IMR-90 (cell line): ENCODE data around the gene CHST8. TPM values are rescaled to one million over a fixed set of nuclear protein-coding genes. Genes with fewer than 3 reads are reported as not detected.

Experiments used
- ATAC-seq: fragments of 200-7000 bp; cut with Tn5 transposase; 2 replicates; pipeline ENCODE4 v1.9.1; 2020; ENCODE audit warnings: low read depth, mild to moderate bottlenecking, moderate library complexity
- BruUV-seq: library from RNA; stranded (reverse); fragments of 400-500 nt; replicated peaks from 2 replicates; lab custom pipeline; 2021; lab: Mats Ljungman, UMichigan
- CTCF ChIA-PET: fragments of 300-600 bp; formaldehyde crosslinking; extraction: SDS; loops from one replicate; lab custom pipeline; 2021; ENCODE audit warnings: antibody characterized with exemption; lab: Yijun Ruan, JAX
- POLR2A ChIA-PET: fragments of 300-600 bp; sonication (Branson Sonifier 250); formaldehyde crosslinking; loops from one replicate; lab custom pipeline; 2022; ENCODE audit warnings: antibody characterized with exemption; ENCODE audit not compliant: unreplicated experiment; lab: Charles Lee
- DNase-seq: peaks from one replicate; pipeline ENCODE4 v3.0.0; 2013
- H2AFZ ChIP-seq: replicated peaks from 2 replicates; pipeline ENCODE3; 2013; ENCODE audit warnings: low read length, mild to moderate bottlenecking; ENCODE audit not compliant: poor library complexity
- H2AK5ac ChIP-seq: 2 replicates; pipeline ENCODE4 v1.6.1; 2013; ENCODE audit warnings: low read depth, low read length, inconsistent platforms
- H2AK9ac ChIP-seq: replicated peaks from 2 replicates; pipeline ENCODE3; 2013; ENCODE audit warnings: mild to moderate bottlenecking, low read depth, low read length, moderate library complexity; ENCODE audit not compliant: poor library complexity
- H2BK120ac ChIP-seq: 2 replicates; pipeline ENCODE4 v1.6.1; 2013; ENCODE audit warnings: low read depth, low read length, inconsistent platforms
- H2BK15ac ChIP-seq: 3 replicates; pipeline ENCODE4 v1.6.1; 2013; ENCODE audit warnings: low read depth, low read length, inconsistent platforms
- H2BK20ac ChIP-seq: 2 replicates; pipeline ENCODE4 v1.6.1; 2013; ENCODE audit warnings: low read depth, mild to moderate bottlenecking, inconsistent platforms, low read length, moderate library complexity
- H2BK5ac ChIP-seq: 2 replicates; pipeline ENCODE4 v1.6.1; 2013; ENCODE audit warnings: mild to moderate bottlenecking, low read depth, low read length, inconsistent platforms; ENCODE audit not compliant: poor library complexity, severe bottlenecking
- H3K14ac ChIP-seq: replicated peaks from 2 replicates; pipeline ENCODE4 v1.6.1; 2013; ENCODE audit warnings: low read depth, low read length, inconsistent platforms
- H3K18ac ChIP-seq: 2 replicates; pipeline ENCODE4 v1.6.1; 2013; ENCODE audit warnings: low read depth, low read length, control low read depth
- H3K23ac ChIP-seq: 2 replicates; pipeline ENCODE4 v1.6.1; 2013; ENCODE audit warnings: low read depth, low read length, inconsistent platforms
- H3K27ac ChIP-seq: 2 replicates; pipeline ENCODE4 v1.5.1; 2013; ENCODE audit warnings: mild to moderate bottlenecking, control low read depth, low read length; ENCODE audit not compliant: insufficient read depth
- H3K27me3 ChIP-seq: 2 replicates; pipeline ENCODE4 v1.6.1; 2013; ENCODE audit warnings: low read length; ENCODE audit not compliant: control insufficient read depth, insufficient read depth
- H3K36me3 ChIP-seq: 2 replicates; pipeline ENCODE4 v1.6.1; 2013; ENCODE audit warnings: low read length, mixed read lengths; ENCODE audit not compliant: control insufficient read depth, insufficient read depth
- H3K4ac ChIP-seq: 2 replicates; pipeline ENCODE4 v1.6.1; 2013; ENCODE audit warnings: low read depth, low read length, inconsistent platforms
- H3K4me1 ChIP-seq: 2 replicates; pipeline ENCODE4 v1.6.1; 2013; ENCODE audit warnings: low read length, mixed read lengths; ENCODE audit not compliant: control insufficient read depth, insufficient read depth
- H3K4me2 ChIP-seq: 2 replicates; pipeline ENCODE4 v1.6.1; 2013; ENCODE audit warnings: low read depth, mild to moderate bottlenecking, control low read depth, low read length, moderate library complexity
- H3K4me3 ChIP-seq: 2 replicates; pipeline ENCODE4 v1.5.1; 2013; ENCODE audit warnings: low read depth, mild to moderate bottlenecking, control low read depth, low read length, moderate library complexity; ENCODE audit not compliant: insufficient read depth
- H3K56ac ChIP-seq: 2 replicates; pipeline ENCODE4 v1.6.1; 2013; ENCODE audit warnings: low read length, inconsistent platforms; ENCODE audit not compliant: insufficient read depth; ENCODE audit errors: extremely low read depth
- H3K79me1 ChIP-seq, 2 experiments: 2 replicates each; pipeline ENCODE4 v1.6.1; 2013; ENCODE audit warnings: low read length in 2 of 2, inconsistent platforms in 1 of 2, low read depth in 1 of 2
- H3K9ac ChIP-seq: 2 replicates; pipeline ENCODE4 v1.6.1; 2013; ENCODE audit warnings: low read depth, low read length, control low read depth
- H3K9me1 ChIP-seq: 2 replicates; pipeline ENCODE4 v1.6.1; 2013; ENCODE audit warnings: low read length, inconsistent platforms; ENCODE audit not compliant: insufficient read depth
- H3K9me3 ChIP-seq: 2 replicates; pipeline ENCODE4 v1.6.1; 2013; ENCODE audit warnings: low read length; ENCODE audit not compliant: control insufficient read depth, insufficient read depth
- H4K20me1 ChIP-seq: 2 replicates; pipeline ENCODE4 v1.6.1; 2013; ENCODE audit warnings: low read length, inconsistent platforms; ENCODE audit not compliant: insufficient read depth
- H4K5ac ChIP-seq: 2 replicates; pipeline ENCODE4 v1.6.1; 2013; ENCODE audit warnings: mild to moderate bottlenecking, low read depth, low read length, control low read depth
- H4K8ac ChIP-seq, 2 experiments: 2 replicates each; pipeline ENCODE4 v1.6.1; 2013; ENCODE audit warnings: low read depth in 2 of 2, low read length in 2 of 2, control low read depth in 1 of 2, inconsistent platforms in 1 of 2
- H4K91ac ChIP-seq: 2 replicates; pipeline ENCODE4 v1.6.1; 2013; ENCODE audit warnings: low read depth, low read length, inconsistent platforms; ENCODE audit not compliant: insufficient read depth
- BHLHE40 ChIP-seq: fragments of 150-350 bp; IDR thresholded peaks from 2 replicates; pipeline ENCODE4 v1.6.1; 2016; ENCODE audit warnings: mild to moderate bottlenecking, low read depth, low read length
- CEBPB ChIP-seq: IDR thresholded peaks from 2 replicates; pipeline ENCODE4 v1.6.1; 2012; ENCODE audit warnings: low read depth, low read length, improper control_type of control experiment
- CHD1 ChIP-seq: IDR thresholded peaks from 2 replicates; pipeline ENCODE4 v1.6.1; 2012; ENCODE audit warnings: low read depth, low read length, improper control_type of control experiment
- FOS ChIP-seq: fragments of 150-350 bp; IDR thresholded peaks from 2 replicates; pipeline ENCODE4 v1.6.1; 2016; ENCODE audit warnings: low read depth, low read length
- MAZ ChIP-seq: IDR thresholded peaks from 2 replicates; pipeline ENCODE4 v1.6.1; 2012; ENCODE audit warnings: low read depth, mild to moderate bottlenecking, low read length, improper control_type of control experiment, moderate library complexity, borderline replicate concordance
- MXI1 ChIP-seq: IDR thresholded peaks from 2 replicates; pipeline ENCODE4 v1.6.1; 2012; ENCODE audit warnings: low read depth, mild to moderate bottlenecking, low read length, moderate library complexity, borderline replicate concordance
- RCOR1 ChIP-seq: IDR thresholded peaks from 2 replicates; pipeline ENCODE4 v1.6.1; 2012; ENCODE audit warnings: mild to moderate bottlenecking, low read length, improper control_type of control experiment; ENCODE audit not compliant: insufficient replicate concordance
- SMC3 ChIP-seq: fragments of 150-350 bp; IDR thresholded peaks from 2 replicates; pipeline ENCODE4 v1.6.1; 2016; ENCODE audit warnings: low read depth, mild to moderate bottlenecking, antibody characterized with exemption, low read length, moderate library complexity
- USF2 ChIP-seq: fragments of 150-350 bp; IDR thresholded peaks from 2 replicates; pipeline ENCODE4 v1.6.1; 2017; ENCODE audit warnings: mild to moderate bottlenecking, antibody characterized with exemption, low read length, low read depth
- WGBS, 2 experiments: methylation state at CpG; one replicate each; pipeline versions ENCODE4 v1.1.5 to v1.1.7; 2013; ENCODE audit warnings: missing lambda C conversion rate in 2 of 2; ENCODE audit not compliant: insufficient read length in 1 of 2; ENCODE audit errors: extremely low coverage in 2 of 2; 5-methylcytosine and 5-hydroxymethylcytosine counted together
- dilution Hi-C: fragments of 300-500 bp; cut with HindIII; formaldehyde crosslinking; loops from one replicate; pipeline ENCODE4 v1.14.3; 2018; ENCODE audit warnings: low sequenced_read_pairs; ENCODE audit not compliant: unreplicated experiment
- in situ Hi-C: fragments of 300-500 bp; cut with MboI; formaldehyde crosslinking; loops from 3 replicates; pipeline ENCODE4 v1.14.3; 2019; ENCODE audit warnings: low sequenced_read_pairs, inconsistent platforms, mixed read lengths
- intact Hi-C: fragments of 100-400 bp; cut with micrococcal nuclease; formaldehyde crosslinking; loops from 2 replicates; pipeline ENCODE4 v1.10.0; 2022
- polyA plus RNA-seq, 3 experiments: library from polyadenylated mRNA; depleted of rRNA; stranded (reverse); fragments of >200 nt; gene quantifications; 2 replicates each; pipeline ENCODE4 v1.2.3, GENCODE V29; 2012; ENCODE audit warnings: low replicate concordance in 1 of 3
- total RNA-seq: library from RNA; depleted of rRNA; stranded (reverse); fragments of >200 nt; gene quantifications from 2 replicates; pipeline ENCODE4 v1.2.3, GENCODE V29; 2012

CHST8 gene
- total and polyA plus RNA-seq, 2 of the 4 experiments (the other 2 are of a cell fraction) = not detected

- no peak overlapping the region for H4K8ac ChIP-seq
- no peaks in the 10 kb centered on the region for H3K9me3 ChIP-seq
- H2BK20ac ChIP-seq = 0 out of 2 replicates have a peak overlapping the region, but pooled peaks have one; percentile 26
- H3K56ac ChIP-seq = no peak overlapping the region
- DNase-seq (peak; percentile 48), ATAC-seq (no peak)
- TF ChIP-seq USF2 (peak; percentile 37; the same call in 1 of the 2 replicates), MAZ (no peak), CEBPB (peak; percentile 56; the same call in 1 of the 2 replicates), SMC3 (no peak), BHLHE40 (peak; percentile 91), RCOR1 (no peak), MXI1 (no peak), CHD1 (no peak), FOS (no peak)
- H4K5ac ChIP-seq = no peak overlapping the region
- BruUV-seq = no TSS peak
- H3K14ac ChIP-seq = peak overlapping the region; percentile 34; the same call in 1 of the 2 replicates
- no peak overlapping the region for H3K4me3 ChIP-seq
- no peak overlapping the region for H2AFZ ChIP-seq
- no peak overlapping the region for H2AK5ac ChIP-seq
- no peak overlapping the region for H2BK120ac ChIP-seq
- ChIA-PET POLR2A (no interaction called here), CTCF (no interaction called here)
- H2BK15ac ChIP-seq = no peak overlapping the region
- no peak overlapping the region for H3K4me2 ChIP-seq
- dilution Hi-C loops = no loop called here
- H3K18ac ChIP-seq = no peak overlapping the region
- no peaks in the 10 kb centered on the region for H4K20me1 ChIP-seq
- H3K27ac ChIP-seq = no peak overlapping the region
- peak overlapping the region; percentile 26; the same call in 1 of the 2 replicates for H4K91ac ChIP-seq
- H3K9me1 ChIP-seq = peaks cover 20% of the 10 kb centered on the region
- WGBS, 2 experiments = no CpG with 5 or more reads among the region's 5 CpGs
- in situ Hi-C loops = loop anchor here (5.0 to 25.0 kb wide), 2 partner anchors 218 to 553 kb away; no protein-coding TSS in a partner anchor
- intact Hi-C loops = no loop called here
- H3K4me1 ChIP-seq = peaks cover 6% of the 10 kb centered on the region
- H2AK9ac ChIP-seq = peak overlapping the region; percentile 13
- no peak overlapping the region for H3K9ac ChIP-seq
- no peaks in the 10 kb centered on the region for H3K36me3 ChIP-seq
- peak overlapping the region; percentile 61; the same call in 1 of the 2 replicates for H3K4ac ChIP-seq
- no peak overlapping the region for H2BK5ac ChIP-seq
- H3K27me3 ChIP-seq = peaks cover 13% of the 10 kb centered on the region
- no peaks in the 10 kb centered on the region; a peak in 1 of 4 replicates for H3K79me1 ChIP-seq
- no peak overlapping the region for H3K23ac ChIP-seq
Measured at GRCh38 chr19:33784432-33784831, 162.7 kb downstream of the CHST8 start.
